CD14-positive monocyte (primary cell): ENCODE results near the gene SLC35F5. TPM values are rescaled to one million over a fixed set of nuclear protein-coding genes. Genes with fewer than 3 reads are reported as not detected.

Source experiments
- DNase-seq, 3 donors: peaks; one replicate each; pipeline ENCODE4 v3.0.0-alpha.2; 2011 to 2022
- H2AFZ ChIP-seq: 2 replicates; pipeline ENCODE4 v1.6.0; 2012; ENCODE audit warnings: mild to moderate bottlenecking, low read depth, low read length, inconsistent platforms; ENCODE audit not compliant: insufficient read depth, poor library complexity, severe bottlenecking
- H3K27ac ChIP-seq, 2 donors: 1 replicate in 1 of 2; 2 replicates in 1 of 2; pipeline ENCODE4 v1.5.1; 2012 to 2013; ENCODE audit warnings: low read length in 2 of 2, control low read depth in 1 of 2, inconsistent platforms in 1 of 2, low read depth in 1 of 2, mild to moderate bottlenecking in 1 of 2
- H3K27me3 ChIP-seq, 2 donors: one replicate each; pipeline versions ENCODE4 v1.6.0 to v1.6.1; 2011 to 2013; ENCODE audit warnings: low read length in 2 of 2; ENCODE audit not compliant: control insufficient read depth in 2 of 2, insufficient read depth in 2 of 2
- H3K36me3 ChIP-seq, 2 donors: replicated peaks in 1 of 2; 1 replicate in 1 of 2; 2 replicates in 1 of 2; pipeline versions ENCODE4 v1.5.1 to v1.6.1; 2012 to 2013; ENCODE audit warnings: low read length in 2 of 2, control low read depth in 1 of 2, inconsistent platforms in 1 of 2, mild to moderate bottlenecking in 1 of 2; ENCODE audit not compliant: insufficient read depth in 2 of 2, control insufficient read depth in 1 of 2
- H3K4me1 ChIP-seq, 2 donors: 1 replicate in 1 of 2; 2 replicates in 1 of 2; pipeline versions ENCODE4 v1.5.1 to v1.6.1; 2012 to 2013; ENCODE audit warnings: low read length in 2 of 2, control low read depth in 1 of 2, inconsistent platforms in 1 of 2, mild to moderate bottlenecking in 1 of 2, moderate library complexity in 1 of 2; ENCODE audit not compliant: insufficient read depth in 2 of 2, control insufficient read depth in 1 of 2
- H3K4me2 ChIP-seq: replicated peaks from 2 replicates; pipeline ENCODE3; 2012; ENCODE audit warnings: low read length, moderate library complexity, mild to moderate bottlenecking; ENCODE audit not compliant: poor library complexity, severe bottlenecking; ENCODE audit errors: extremely low read depth
- H3K4me3 ChIP-seq, 3 experiments: fragments of 200-600 bp in 1 of 3; sonication (generic) in 1 of 3; replicated peaks in 1 of 3; 1 replicate in 2 of 3; 2 replicates in 1 of 3; pipeline ENCODE4 v1.5.1; 2011 to 2013; ENCODE audit warnings: low read length in 3 of 3, mild to moderate bottlenecking in 3 of 3, control low read depth in 2 of 3, low read depth in 2 of 3, inconsistent platforms in 1 of 3, moderate library complexity in 1 of 3
- H3K79me2 ChIP-seq: 2 replicates; pipeline ENCODE4 v1.6.0; 2012; ENCODE audit warnings: mild to moderate bottlenecking, control low read depth, inconsistent platforms, low read length, moderate library complexity; ENCODE audit not compliant: insufficient read depth
- H3K9ac ChIP-seq: 2 replicates; pipeline ENCODE4 v1.6.0; 2017; ENCODE audit warnings: low read length, mild to moderate bottlenecking; ENCODE audit not compliant: insufficient read depth, poor library complexity, severe bottlenecking
- H3K9me3 ChIP-seq, 2 donors: replicated peaks in 1 of 2; 1 replicate in 1 of 2; 2 replicates in 1 of 2; pipeline versions ENCODE4 v1.5.1 to v1.6.1; 2012 to 2013; ENCODE audit warnings: low read length in 2 of 2, control low read depth in 1 of 2; ENCODE audit not compliant: control insufficient read depth in 1 of 2, insufficient read depth in 1 of 2
- H4K20me1 ChIP-seq: 2 replicates; pipeline ENCODE4 v1.6.0; 2012; ENCODE audit warnings: mild to moderate bottlenecking, low read length, control low read depth, moderate library complexity; ENCODE audit not compliant: insufficient read depth
- H3K27ac Mint-ChIP-seq, 7 donors: one replicate each; pipeline ENCODE4 v1.8.0; 2020; ENCODE audit warnings: mild to moderate bottlenecking in 7 of 7, mixed read lengths in 7 of 7, moderate library complexity in 6 of 7, inconsistent platforms in 2 of 7
- H3K27me3 Mint-ChIP-seq, 3 donors: one replicate each; pipeline ENCODE4 v1.8.0; 2021 to 2022; ENCODE audit warnings: low read depth in 3 of 3, mild to moderate bottlenecking in 3 of 3, mixed read lengths in 3 of 3, moderate library complexity in 3 of 3, inconsistent platforms in 1 of 3
- H3K36me3 Mint-ChIP-seq, 2 donors: one replicate each; pipeline ENCODE4 v1.8.0; 2020; ENCODE audit warnings: mixed read lengths in 2 of 2, inconsistent platforms in 1 of 2, mild to moderate bottlenecking in 1 of 2
- H3K4me1 Mint-ChIP-seq: one replicate; pipeline ENCODE4 v1.8.0; 2020; ENCODE audit warnings: mild to moderate bottlenecking, mixed read lengths
- H3K4me3 Mint-ChIP-seq, 2 donors: one replicate each; pipeline ENCODE4 v1.8.0; 2020; ENCODE audit warnings: mild to moderate bottlenecking in 2 of 2, mixed read lengths in 2 of 2, moderate library complexity in 1 of 2
- H3K9me3 Mint-ChIP-seq, 7 donors: one replicate each; pipeline ENCODE4 v1.8.0; 2020 to 2022; ENCODE audit warnings: mixed read lengths in 7 of 7, mild to moderate bottlenecking in 6 of 7, moderate library complexity in 6 of 7, inconsistent platforms in 2 of 7
- WGBS: methylation state at CpG from one replicate; pipeline ENCODE4 v1.1.5; 2013; ENCODE audit warnings: missing lambda C conversion rate; ENCODE audit not compliant: insufficient coverage; 5-methylcytosine and 5-hydroxymethylcytosine counted together
- intact Hi-C, 2 donors: fragments of 100-400 bp; cut with micrococcal nuclease; formaldehyde crosslinking; loops; one replicate each; pipeline versions ENCODE4 v1.15.0 to v1.15.1; 2023
- polyA minus RNA-seq: library from RNA; depleted of rRNA, polyadenylated mRNA; stranded (reverse); fragments of >200 nt; gene quantifications from 2 replicates; pipeline ENCODE4 v1.2.3, GENCODE V29; 2012
- polyA plus RNA-seq, 3 donors: library from polyadenylated mRNA; depleted of rRNA in 1 of 3; unstranded in 2 of 3; stranded (reverse) in 1 of 3; fragments of 300-500 nt in 2 of 3; fragments of >200 nt in 1 of 3; fragmentation: Illumina TruSeq in 2 of 3; gene quantifications; 1 replicate in 2 of 3; 2 replicates in 1 of 3; pipeline ENCODE4 v1.2.3, GENCODE V29; 2012 to 2021
- total RNA-seq, 12 experiments: library from RNA in 1 of 12; stranded (reverse) in 1 of 12; fragments of 120-200 nt in 1 of 12; gene quantifications; one replicate each; pipeline ENCODE4 v1.2.4 and lab custom pipeline; 2013 to 2026; ENCODE audit warnings: mixed read lengths in 6 of 12, inconsistent platforms in 1 of 12
- TF ChIP-seq, protein P1 (sequence below): fragments of 200-600 bp; IDR thresholded peaks from one replicate; pipeline ENCODE4 v1.8.0; 2022; ENCODE audit warnings: antibody characterized with exemption, mild to moderate bottlenecking

The SLC35F5 gene, protein sequence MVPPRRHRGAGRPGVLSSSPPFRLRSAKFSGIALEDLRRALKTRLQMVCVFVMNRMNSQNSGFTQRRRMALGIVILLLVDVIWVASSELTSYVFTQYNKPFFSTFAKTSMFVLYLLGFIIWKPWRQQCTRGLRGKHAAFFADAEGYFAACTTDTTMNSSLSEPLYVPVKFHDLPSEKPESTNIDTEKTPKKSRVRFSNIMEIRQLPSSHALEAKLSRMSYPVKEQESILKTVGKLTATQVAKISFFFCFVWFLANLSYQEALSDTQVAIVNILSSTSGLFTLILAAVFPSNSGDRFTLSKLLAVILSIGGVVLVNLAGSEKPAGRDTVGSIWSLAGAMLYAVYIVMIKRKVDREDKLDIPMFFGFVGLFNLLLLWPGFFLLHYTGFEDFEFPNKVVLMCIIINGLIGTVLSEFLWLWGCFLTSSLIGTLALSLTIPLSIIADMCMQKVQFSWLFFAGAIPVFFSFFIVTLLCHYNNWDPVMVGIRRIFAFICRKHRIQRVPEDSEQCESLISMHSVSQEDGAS
- total RNA-seq (2013): 33.5 TPM
- polyA plus RNA-seq: 10 to 100 TPM; 11.7 to 18.2 (median 13.6) TPM
- polyA minus RNA-seq: 21.6 and 21.8 TPM in 2 replicates
- total RNA-seq (lab: John Stamatoyannopoulos, UW): 77.4 to 146 (median 109) reads per million in 11 experiments

DNA sequence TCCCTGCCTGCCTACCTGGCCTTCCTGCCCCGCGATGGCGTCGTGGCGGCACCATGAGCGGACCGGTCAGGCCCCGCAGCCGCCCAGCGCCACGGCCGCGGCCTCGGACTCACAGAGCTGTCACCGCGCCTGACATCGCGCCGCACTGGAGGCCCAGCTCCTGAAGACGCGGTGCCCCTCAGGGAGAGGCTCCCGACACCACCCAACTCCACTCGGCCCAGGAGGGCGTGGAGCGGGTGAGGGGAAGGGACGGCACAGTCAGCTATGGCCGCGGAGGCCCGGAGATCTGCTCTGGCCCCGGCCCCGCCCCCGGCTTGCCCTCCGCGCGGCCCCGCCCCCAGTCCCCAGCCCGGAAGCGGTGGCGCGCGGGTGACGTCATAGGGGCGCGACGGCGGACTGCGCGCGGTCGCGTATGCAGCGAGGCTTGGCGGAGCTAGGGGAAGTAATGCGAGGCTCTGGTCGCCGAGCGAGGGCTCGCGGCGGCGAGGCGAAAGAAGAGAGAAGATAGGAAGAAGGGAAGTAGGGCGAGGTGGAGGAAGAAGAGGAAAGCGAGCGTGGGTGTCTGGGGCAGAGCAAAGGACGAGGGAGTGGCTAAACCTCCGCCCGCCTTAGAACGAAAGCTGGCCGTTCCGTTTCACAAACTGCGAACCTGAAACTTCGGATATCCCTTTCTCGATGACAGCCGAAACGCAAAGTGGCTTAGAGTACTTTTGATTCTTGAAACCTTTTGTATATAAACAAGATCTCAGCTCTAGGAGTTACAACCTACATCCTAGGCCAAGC lies at the start of gene SLC35F5:
Gene SLC35F5 (minus strand): TSS at position 288 of the 783 bp plus-strand sequence. CDS start 233 bp downstream, at position 55.
- Histone ChIP-seq H3K4me1 (peaks cover 13 to 25% of the 10 kb centered on the region in 2 donors), H4K20me1 (peaks cover 8% of the 10 kb centered on the region), H2AFZ (peak within 1 kb of the TSS; percentile 91), H3K9ac (peak within 1 kb of the TSS; percentile 93), H3K4me3 (peak within 1 kb of the TSS; percentile 77 to 95 (median 88)), H3K36me3 (peaks cover 7 to 13% of the 10 kb centered on the region in 2 donors), H3K27me3 (no peaks in the 10 kb centered on the region), H3K4me2 (peak within 1 kb of the TSS; percentile 85), H3K9me3 (no peaks in the 10 kb centered on the region), H3K79me2 (peaks cover 48% of the 10 kb centered on the region), H3K27ac (peak within 1 kb of the TSS; percentile 93 to 97)
- TF ChIP-seq, protein P1, sequence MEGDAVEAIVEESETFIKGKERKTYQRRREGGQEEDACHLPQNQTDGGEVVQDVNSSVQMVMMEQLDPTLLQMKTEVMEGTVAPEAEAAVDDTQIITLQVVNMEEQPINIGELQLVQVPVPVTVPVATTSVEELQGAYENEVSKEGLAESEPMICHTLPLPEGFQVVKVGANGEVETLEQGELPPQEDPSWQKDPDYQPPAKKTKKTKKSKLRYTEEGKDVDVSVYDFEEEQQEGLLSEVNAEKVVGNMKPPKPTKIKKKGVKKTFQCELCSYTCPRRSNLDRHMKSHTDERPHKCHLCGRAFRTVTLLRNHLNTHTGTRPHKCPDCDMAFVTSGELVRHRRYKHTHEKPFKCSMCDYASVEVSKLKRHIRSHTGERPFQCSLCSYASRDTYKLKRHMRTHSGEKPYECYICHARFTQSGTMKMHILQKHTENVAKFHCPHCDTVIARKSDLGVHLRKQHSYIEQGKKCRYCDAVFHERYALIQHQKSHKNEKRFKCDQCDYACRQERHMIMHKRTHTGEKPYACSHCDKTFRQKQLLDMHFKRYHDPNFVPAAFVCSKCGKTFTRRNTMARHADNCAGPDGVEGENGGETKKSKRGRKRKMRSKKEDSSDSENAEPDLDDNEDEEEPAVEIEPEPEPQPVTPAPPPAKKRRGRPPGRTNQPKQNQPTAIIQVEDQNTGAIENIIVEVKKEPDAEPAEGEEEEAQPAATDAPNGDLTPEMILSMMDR: no peak
- peak within 1 kb of the TSS; percentile 94 to 96 for H3K4me3 Mint-ChIP-seq
- H3K36me3 Mint-ChIP-seq: peaks cover 15 to 17% of the 10 kb centered on the region in 2 donors
- under 1% methylated on average over 73 of the region's 76 CpGs for WGBS
- peaks cover 19% of the 10 kb centered on the region for H3K4me1 Mint-ChIP-seq
- DNase-seq: peak; percentile 92 to 96 (median 96)
- intact Hi-C loops: loop anchor here (2.0 to 10.0 kb wide), 4 partner anchors 102 to 198 kb away; partner anchors contain the start of gene ACTR3 (in 1 of the 2)
- peaks cover 0 to 2% (median 0%) of the 10 kb centered on the region in 3 donors for H3K27me3 Mint-ChIP-seq
- H3K9me3 Mint-ChIP-seq: no peaks in the 10 kb centered on the region
- H3K27ac Mint-ChIP-seq: peak within 1 kb of the TSS; percentile 97 to 100 (median 98)

DNA sequence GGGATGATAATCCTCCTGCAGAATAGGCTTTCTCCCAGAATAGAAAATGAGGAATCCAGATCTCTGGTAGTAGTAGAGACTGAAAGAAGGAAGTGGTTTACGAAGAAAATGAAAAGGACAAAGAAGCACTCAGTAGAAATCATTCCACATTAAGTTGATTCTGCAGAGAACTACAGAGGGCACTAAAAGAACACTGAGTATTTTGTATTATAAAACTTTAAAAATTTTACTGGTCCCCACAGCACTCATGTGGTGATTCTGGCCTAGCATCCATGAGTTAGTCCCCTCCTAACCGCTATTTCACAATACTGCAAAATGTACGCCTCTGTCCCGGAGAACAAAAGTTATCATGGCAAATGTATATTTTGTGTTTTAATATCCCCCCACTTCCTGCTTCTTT lies 42.9 kb upstream of the SLC35F5 start:
- Histone ChIP-seq H3K27ac (peak overlapping the region in 1 of 2 donors; percentile 51), H4K20me1 (no peaks in the 10 kb centered on the region), H3K9ac (peak overlapping the region; percentile 41), H3K27me3 (no peaks in the 10 kb centered on the region), H3K36me3 (no peaks in the 10 kb centered on the region), H3K4me2 (peak overlapping the region; percentile 63), H3K79me2 (no peaks in the 10 kb centered on the region), H3K4me1 (peaks cover 4 to 7% of the 10 kb centered on the region in 2 donors), H3K9me3 (no peaks in the 10 kb centered on the region), H2AFZ (peak overlapping the region; percentile 72), H3K4me3 (peak overlapping the region in 2 of 3 experiments; percentile 34 to 42)
- DNase-seq: peak in 2 of 3 donors; percentile 3 to 18
- Mint-ChIP-seq H3K27ac (peak overlapping the region in 2 of 7 donors; percentile 23 to 31), H3K36me3 (no peaks in the 10 kb centered on the region), H3K9me3 (no peaks in the 10 kb centered on the region), H3K4me3 (peak overlapping the region; percentile 17 to 73), H3K27me3 (peaks cover 1 to 2% (median 2%) of the 10 kb centered on the region in 3 donors), H3K4me1 (peaks cover 9% of the 10 kb centered on the region)
- TF ChIP-seq, protein P1: no peak
- WGBS: no CpG with 5 or more reads among the region's 4 CpGs
- intact Hi-C loops: no loop called here
